PC-3 (cell line): ENCODE results near the gene GNB2. TPM values are rescaled to one million over a fixed set of nuclear protein-coding genes. Genes with fewer than 3 reads are reported as not detected.

ENCODE experiments used
- ATAC-seq: fragments of 200-7000 bp; cut with Tn5 transposase; 2 replicates; pipeline ENCODE4 v1.9.1; 2020; ENCODE audit warnings: mild to moderate bottlenecking, moderate library complexity
- BruUV-seq: library from RNA; stranded (reverse); fragments of 400-500 nt; replicated peaks from 2 replicates; lab custom pipeline; 2021; lab: Mats Ljungman, UMichigan
- CTCF ChIA-PET: fragments of 300-600 bp; sonication (Branson Sonifier 250); formaldehyde crosslinking; loops from one replicate; lab custom pipeline; 2022; ENCODE audit warnings: antibody characterized with exemption; lab: Charles Lee
- POLR2A ChIA-PET: fragments of 300-600 bp; sonication (Branson Sonifier 250); formaldehyde crosslinking; loops from one replicate; lab custom pipeline; 2022; ENCODE audit warnings: antibody characterized with exemption; ENCODE audit not compliant: unreplicated experiment; lab: Charles Lee
- DNase-seq: peaks from one replicate; pipeline ENCODE4 v3.0.0-alpha.2; 2015
- H2AFZ ChIP-seq: fragments of 300-600 bp; sonication (generic); 2 replicates; pipeline ENCODE4 v1.6.0; 2016; ENCODE audit warnings: antibody characterized with exemption, low read length
- H3F3A ChIP-seq: fragments of 300-600 bp; sonication (generic); one replicate; pipeline ENCODE4 v1.6.0; 2017; ENCODE audit warnings: antibody characterized with exemption, low read length, control low read depth, mild to moderate bottlenecking; ENCODE audit not compliant: unreplicated experiment
- H3K27ac ChIP-seq: fragments of 300-600 bp; sonication (generic); 2 replicates; pipeline ENCODE4 v1.5.1; 2016; ENCODE audit warnings: mild to moderate bottlenecking, low read length
- H3K27me3 ChIP-seq: fragments of 300-600 bp; sonication (generic); 2 replicates; pipeline ENCODE4 v1.6.1; 2016; ENCODE audit warnings: low read length, mixed read lengths
- H3K36me3 ChIP-seq: fragments of 300-600 bp; sonication (generic); 2 replicates; pipeline ENCODE4 v1.6.1; 2016; ENCODE audit warnings: low read depth, mixed run types, low read length, mixed read lengths
- H3K4me1 ChIP-seq: fragments of 300-600 bp; sonication (generic); 2 replicates; pipeline ENCODE4 v1.5.1; 2016; ENCODE audit warnings: low read length; ENCODE audit not compliant: insufficient read depth
- H3K4me2 ChIP-seq: fragments of 300-600 bp; sonication (generic); 2 replicates; pipeline ENCODE4 v1.6.0; 2016; ENCODE audit warnings: low read length
- H3K4me3 ChIP-seq: fragments of 300-600 bp; sonication (generic); 2 replicates; pipeline ENCODE4 v1.5.1; 2016; ENCODE audit warnings: mild to moderate bottlenecking, low read length, mixed read lengths
- H3K79me2 ChIP-seq: fragments of 300-600 bp; sonication (generic); 2 replicates; pipeline ENCODE4 v1.6.1; 2017; ENCODE audit warnings: low read length, mixed read lengths
- H3K9ac ChIP-seq: fragments of 300-600 bp; sonication (generic); 2 replicates; pipeline ENCODE4 v1.6.0; 2016; ENCODE audit warnings: mild to moderate bottlenecking, low read length
- H3K9me2 ChIP-seq: fragments of 300-600 bp; sonication (generic); replicated peaks from 2 replicates; pipeline ENCODE4 v1.6.1; 2016; ENCODE audit warnings: mixed run types, low read length, mixed read lengths
- H3K9me3 ChIP-seq: fragments of 300-600 bp; sonication (generic); 2 replicates; pipeline ENCODE4 v1.6.1; 2016; ENCODE audit warnings: low read length, mixed read lengths
- H4K20me1 ChIP-seq: fragments of 300-600 bp; sonication (generic); 2 replicates; pipeline ENCODE4 v1.6.1; 2016; ENCODE audit warnings: low read length, mixed read lengths
- CTCF ChIP-seq: fragments of 300-600 bp; sonication (generic); conservative IDR thresholded peaks from 2 replicates; pipeline ENCODE4 v1.5.1; 2017; ENCODE audit warnings: antibody characterized with exemption, low read depth, mild to moderate bottlenecking, low read length
- EZH2 ChIP-seq: fragments of 300-600 bp; sonication (generic); IDR thresholded peaks from one replicate; pipeline ENCODE4 v1.6.1; 2017; ENCODE audit warnings: antibody characterized with exemption, mild to moderate bottlenecking, low read length; ENCODE audit not compliant: unreplicated experiment
- EZH2phosphoT487 ChIP-seq: fragments of 300-600 bp; sonication (generic); IDR thresholded peaks from 2 replicates; pipeline ENCODE4 v1.6.1; 2018; ENCODE audit warnings: mild to moderate bottlenecking, antibody characterized with exemption, low read length, borderline replicate concordance
- intact Hi-C: fragments of 100-400 bp; cut with micrococcal nuclease; formaldehyde crosslinking; loops from 2 replicates; pipeline ENCODE4 v1.9.0; 2023
- total RNA-seq: library from RNA; depleted of rRNA; stranded (reverse); fragments of >200 nt; gene quantifications from 2 replicates; pipeline ENCODE4 v1.2.3, GENCODE V29; 2014

Gene GNB2
- total RNA-seq, 1 experiment from 2014 or later: 164 TPM

DNA sequence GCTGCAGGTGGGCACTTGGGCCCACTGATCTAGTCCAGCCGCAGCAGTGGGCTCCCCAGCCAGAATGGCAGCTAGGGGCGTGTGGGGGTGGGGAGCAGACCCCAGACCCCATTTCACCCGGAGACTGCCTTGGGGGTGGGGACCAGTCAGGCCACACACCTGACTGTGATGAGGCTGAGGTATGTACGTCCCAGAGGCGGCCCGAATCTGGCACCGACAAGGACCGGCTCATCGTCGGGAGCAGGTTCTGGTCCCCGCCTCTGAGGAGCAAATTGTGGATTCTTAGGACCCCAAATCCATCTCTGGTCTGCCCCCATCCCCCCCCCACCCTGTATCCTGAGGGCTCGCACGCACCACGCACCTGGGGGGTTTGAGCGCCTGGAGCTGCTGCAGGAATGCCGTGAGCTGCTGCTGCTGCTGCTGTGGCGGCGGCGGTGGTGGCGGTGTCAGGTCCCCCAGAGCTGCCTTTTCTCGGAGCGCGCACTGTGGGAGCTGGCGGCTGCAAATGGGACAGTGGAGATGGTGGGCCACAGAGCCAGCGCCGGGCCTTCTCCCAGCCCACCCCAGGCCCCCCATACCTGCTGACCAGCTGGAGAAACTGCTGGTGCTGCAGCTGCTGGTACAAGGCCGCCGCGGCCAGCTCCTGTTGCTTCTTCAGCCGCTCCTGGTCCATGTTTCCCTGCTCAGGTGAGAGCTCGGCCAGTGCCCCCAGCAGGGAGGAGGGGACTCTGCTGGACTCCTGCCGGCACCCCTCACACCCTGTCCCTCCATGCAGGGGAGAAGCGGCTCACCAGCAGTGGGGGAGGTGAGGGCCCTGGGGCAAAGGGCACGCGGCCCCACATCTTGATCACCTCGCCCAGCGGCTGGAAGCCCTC is 10.4 kb downstream of the GNB2 start:
- no TSS peak for BruUV-seq
- Histone ChIP-seq H3K9me3 (no peaks in the 10 kb centered on the region), H3K4me3 (no peak overlapping the region), H3K27me3 (no peaks in the 10 kb centered on the region), H4K20me1 (no peaks in the 10 kb centered on the region), H3F3A (no peaks in the 10 kb centered on the region), H3K36me3 (peaks cover 14% of the 10 kb centered on the region), H3K4me2 (no peak overlapping the region), H3K4me1 (no peaks in the 10 kb centered on the region), H2AFZ (no peak overlapping the region), H3K79me2 (peaks cover 6% of the 10 kb centered on the region), H3K9ac (no peak overlapping the region), H3K9me2 (no peaks in the 10 kb centered on the region), H3K27ac (no peak overlapping the region)
- ChIA-PET CTCF (no interaction called here), POLR2A (no interaction called here)
- ATAC-seq: no peak
- TF ChIP-seq EZH2phosphoT487 (no peak), CTCF (no peak), EZH2 (no peak)
- intact Hi-C loops: no loop called here
- DNase-seq: no peak

DNA sequence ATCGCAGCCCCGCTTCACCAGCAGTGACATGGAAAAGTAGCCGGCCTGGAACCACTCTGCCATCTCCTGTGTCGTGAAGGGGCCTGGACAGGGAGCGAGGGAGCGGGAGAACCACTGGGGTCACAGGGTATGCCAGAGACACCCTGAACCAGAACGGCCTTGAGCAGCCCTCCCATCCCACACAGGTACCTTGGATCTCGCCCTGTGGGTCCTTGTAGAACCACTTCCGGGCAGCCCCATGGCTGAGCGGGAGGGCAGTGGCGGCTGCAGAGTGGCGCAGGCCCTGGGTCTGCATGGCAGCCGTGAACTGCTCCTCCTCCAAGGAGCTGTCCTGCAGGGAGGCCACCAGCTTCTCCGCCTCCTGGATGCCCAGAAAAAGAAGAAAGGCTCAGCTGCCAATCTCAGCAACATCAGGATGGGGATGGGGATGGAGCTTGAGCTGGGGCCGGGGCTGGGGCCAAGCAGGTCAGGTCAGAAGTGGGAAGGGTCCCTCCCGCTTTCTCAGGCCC is 11.0 kb downstream of the GNB2 start:
- Histone ChIP-seq H3K4me2 (no peak overlapping the region), H3K9me3 (no peaks in the 10 kb centered on the region), H3K27me3 (no peaks in the 10 kb centered on the region), H3K9ac (no peak overlapping the region), H3K9me2 (no peaks in the 10 kb centered on the region), H3K4me1 (no peaks in the 10 kb centered on the region), H3K36me3 (peaks cover 14% of the 10 kb centered on the region), H3F3A (no peaks in the 10 kb centered on the region), H3K27ac (no peak overlapping the region), H3K4me3 (no peak overlapping the region), H3K79me2 (peaks cover 13% of the 10 kb centered on the region), H4K20me1 (no peaks in the 10 kb centered on the region), H2AFZ (no peak overlapping the region)
- ATAC-seq (no peak), DNase-seq (no peak)
- no peak for TF ChIP-seq CTCF
- no peak for TF ChIP-seq EZH2
- no peak for TF ChIP-seq EZH2phosphoT487
- intact Hi-C loops: no loop called here
- CTCF ChIA-PET: interaction anchor here (0.6 kb wide), 1 partner anchor 72 kb away, joined by 3 read pairs; no protein-coding TSS in a partner anchor
- POLR2A ChIA-PET: no interaction called here
- no TSS peak for BruUV-seq
